Metanephros (tissue), 2 donors: ENCODE results near the gene BLVRB. TPM values are rescaled to one million over a fixed set of nuclear protein-coding genes. Genes with fewer than 3 reads are reported as not detected.

ENCODE experiments used
- small RNA-seq: library from RNA; depleted of rRNA; stranded (forward); fragments of <200 nt; gene quantifications from one replicate; pipeline ENCODE3, GENCODE V24; 2014; ENCODE audit warnings: low replicate concordance
- total RNA-seq: library from RNA; depleted of rRNA; stranded (reverse); fragments of >200 nt; gene quantifications from one replicate; pipeline ENCODE4 v1.2.3, GENCODE V29; 2014

Gene BLVRB
- 121 TPM for total RNA-seq

DNA sequence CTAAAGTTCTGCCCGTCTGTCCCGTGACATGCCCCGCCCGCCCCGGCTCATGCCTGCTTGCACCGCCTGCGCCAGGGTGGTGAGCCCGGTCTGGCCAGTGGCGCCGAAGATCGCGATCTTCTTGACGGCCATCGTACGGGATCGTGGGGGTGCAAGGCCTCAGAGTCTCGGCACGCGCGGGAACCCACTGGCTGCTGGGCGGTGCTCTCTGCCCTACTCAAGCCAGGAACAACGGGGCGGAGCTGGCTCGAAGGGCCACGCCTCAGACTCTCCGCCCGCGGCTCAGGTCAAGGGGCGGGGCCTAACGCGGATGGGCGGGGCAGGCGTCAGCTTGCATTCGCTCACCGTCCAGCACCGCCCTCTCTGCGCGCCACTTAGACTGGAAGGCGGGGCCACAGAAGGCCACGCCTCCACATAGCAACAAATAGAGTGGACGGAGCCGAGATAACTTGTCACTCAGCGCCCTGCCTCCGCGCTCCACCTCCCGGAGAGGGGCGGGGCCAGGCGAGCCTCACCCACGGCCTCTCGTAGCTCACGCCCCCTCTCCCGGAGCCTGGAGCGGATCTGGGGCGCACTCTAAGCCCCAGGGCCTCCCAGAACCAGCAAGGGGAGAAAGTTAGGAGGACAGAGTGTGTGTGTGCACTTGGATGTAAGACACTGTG, at the start of gene BLVRB:
Gene BLVRB, minus strand, starts transcription at position 189 of the 662 bp plus-strand sequence. Its CDS starts 57 bp downstream, at position 132.

DNA sequence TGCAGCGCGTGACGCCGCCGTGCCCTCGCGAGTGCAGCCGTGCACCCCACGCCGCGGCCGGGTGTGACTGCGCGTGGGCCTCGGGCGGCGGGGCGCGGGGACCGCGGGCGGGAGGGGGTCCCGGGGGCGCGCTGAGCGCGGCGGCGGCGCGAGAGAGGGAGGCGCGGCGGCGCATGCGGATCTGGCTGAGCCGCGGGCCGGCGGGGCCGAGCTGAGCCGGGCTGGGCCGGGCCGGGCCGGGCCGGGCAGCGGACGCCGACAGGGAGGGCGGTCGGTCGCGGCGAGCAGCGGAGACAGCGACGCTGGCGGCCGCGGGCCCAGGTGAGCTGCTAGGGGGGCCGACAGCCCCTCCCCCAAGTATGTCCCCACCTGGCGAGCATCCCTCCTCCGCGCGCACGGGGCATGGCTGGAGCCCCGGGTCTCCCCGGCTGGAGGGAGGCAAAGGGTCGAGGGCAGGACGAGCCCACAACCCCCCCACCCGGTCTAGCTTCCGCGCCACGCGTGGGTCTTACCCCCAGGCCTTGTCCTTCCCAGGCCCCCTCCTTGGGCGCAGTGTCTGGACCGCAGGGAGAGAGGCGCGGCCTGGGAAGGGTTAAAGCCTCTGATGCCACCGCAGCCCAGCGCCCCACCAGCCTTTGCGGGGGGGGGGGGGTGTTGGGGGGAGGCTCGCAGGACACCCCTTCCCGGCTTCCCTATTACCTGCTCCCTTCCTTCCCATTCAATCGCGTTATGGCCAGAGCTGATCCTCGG, 1.6 kb upstream of the BLVRB start, which contains the start of gene SPTBN4:
Gene SPTBN4, plus strand, starts transcription at position 17 of the 750 bp plus-strand sequence. CDS start 5,621 bp downstream, outside the sequence.

GRCh38 chr19:40444000-40444824, 21.3 kb downstream of the BLVRB start, which contains the start of gene SERTAD3:
Gene SERTAD3, minus strand, starts transcription at chr19:40444335. Its CDS starts 2,255 bp downstream, at chr19:40442080.

DNA sequence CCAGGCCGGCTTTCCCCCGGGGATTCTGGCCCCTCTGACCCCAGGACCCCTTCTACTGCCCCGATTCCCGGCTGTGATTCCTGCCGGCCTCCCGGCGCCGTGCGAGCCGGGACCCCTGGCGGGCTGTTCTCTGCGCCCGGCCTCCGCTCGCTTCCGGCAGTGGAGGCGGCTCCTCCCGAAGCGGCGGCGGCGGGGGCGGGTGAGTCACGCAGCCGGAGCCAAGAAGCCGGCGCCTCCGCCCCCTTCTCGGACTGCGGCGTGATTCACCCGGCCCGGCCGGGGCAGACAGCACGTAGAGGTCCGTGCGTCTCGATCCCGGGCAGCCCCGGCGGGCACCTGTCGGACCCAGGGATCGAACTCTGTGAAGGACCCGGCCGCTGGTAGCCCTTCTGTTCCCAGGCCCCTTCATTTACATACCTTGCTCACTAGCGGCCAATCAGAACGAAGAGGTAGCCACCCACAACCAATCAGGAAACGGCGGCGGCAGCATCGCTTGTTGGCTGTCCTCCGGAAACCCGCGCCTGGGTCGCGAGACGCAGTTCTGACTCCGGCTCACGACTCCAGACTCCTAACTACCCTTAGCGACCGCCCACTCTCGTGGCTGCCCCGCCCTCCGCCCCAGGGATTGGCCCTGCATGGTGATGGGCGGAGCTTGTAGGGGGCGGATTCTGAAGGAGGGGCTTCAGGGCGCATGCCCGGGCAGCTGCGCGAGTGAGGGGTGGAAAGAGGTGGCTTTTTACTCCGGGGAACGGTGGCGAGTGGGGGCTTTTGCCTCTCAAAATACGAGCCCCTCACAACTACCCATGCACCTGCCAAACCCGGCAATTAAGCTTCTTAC, 39.9 kb downstream of the BLVRB start, which contains the start of gene SERTAD1:
Gene SERTAD1, minus strand, starts transcription at position 543 of the 838 bp plus-strand sequence. CDS start 2,446 bp downstream, outside the sequence.

GRCh38 chr19:40413291-40413845, 52.2 kb downstream of the BLVRB start, which contains the start of gene PRX:
Gene PRX, minus strand, starts transcription at chr19:40413378. Its CDS starts 5,446 bp downstream, at chr19:40407932.

Small RNA genes within 50 kb of the gene (small RNA-seq; reads per million reads assigned to genes)
- gene RF00017: not detected

Other genes starting within 250 kb of the BLVRB start
- gene TTC9B, start 247.4 kb downstream of the BLVRB start, total RNA-seq: not detected
- 2.0 TPM for gene CCNP, start 239.1 kb downstream of the BLVRB start, total RNA-seq
- 151 TPM for gene AKT2, start 180.4 kb downstream of the BLVRB start, total RNA-seq
- gene C19orf47, start 117.3 kb downstream of the BLVRB start, total RNA-seq: 17.7 TPM
- gene PLD3, start 117.0 kb downstream of the BLVRB start, total RNA-seq: 262 TPM
- 0.06 TPM for gene HIPK4, start 75.6 kb downstream of the BLVRB start, total RNA-seq
- 8.5 TPM for gene PRX, start 52.4 kb downstream of the BLVRB start, total RNA-seq
- gene SERTAD1, start 39.8 kb downstream of the BLVRB start, total RNA-seq: 12.6 TPM
- 36.4 TPM for gene SERTAD3, start 21.4 kb downstream of the BLVRB start, total RNA-seq
- 2.9 TPM for gene SPTBN4, start 1.3 kb upstream of the BLVRB start, total RNA-seq
- 25.3 TPM for gene SHKBP1, start 111.1 kb upstream of the BLVRB start, total RNA-seq
- 293 TPM for gene LTBP4, start 135.6 kb upstream of the BLVRB start, total RNA-seq
- 22.0 TPM for gene NUMBL, start 224.9 kb upstream of the BLVRB start, total RNA-seq